HG02571 (cell line): Measurements from ENCODE around the gene CIRBP.
"Not testable (repeated sequence)": the region's sequence is repeated elsewhere in the genome, so short reads cannot be mapped to it uniquely, and the experiment has no call there.

Experiments used
- ATAC-seq: cut with Tn5 transposase; IDR thresholded peaks from one replicate; pipeline ENCODE4 v1.9.1; 2021; ENCODE audit warnings: mild to moderate bottlenecking, moderate library complexity; ENCODE audit not compliant: unreplicated experiment

Gene CIRBP

GRCh38 chr19:1289686-1290025 is 20.5 kb downstream of the CIRBP start:
- ATAC-seq: no peak

GRCh38 chr19:1290196-1290702 is 21.1 kb downstream of the CIRBP start:
- ATAC-seq: no peak

GRCh38 chr19:1290703-1291651 is 21.8 kb downstream of the CIRBP start:
- no peak for ATAC-seq

- ATAC-seq: no peak
Observed at GRCh38 chr19:1291761-1292418, 22.8 kb downstream of the CIRBP start.

GRCh38 chr19:1292419-1293151 is 23.5 kb downstream of the CIRBP start:
- ATAC-seq: no peak

- ATAC-seq: no peak
Observed at GRCh38 chr19:1293782-1294604, 24.9 kb downstream of the CIRBP start.

GRCh38 chr19:1294688-1295087 is 25.6 kb downstream of the CIRBP start:
- ATAC-seq: no peak

- ATAC-seq: no peak
Observed at GRCh38 chr19:1295169-1296012, 26.3 kb downstream of the CIRBP start.

- ATAC-seq: no peak
Observed at GRCh38 chr19:1296078-1296477, 26.9 kb downstream of the CIRBP start.

- no peak for ATAC-seq
Observed at GRCh38 chr19:1296575-1297271, 27.6 kb downstream of the CIRBP start.

GRCh38 chr19:1298235-1298634 is 29.1 kb downstream of the CIRBP start:
- no peak for ATAC-seq

- ATAC-seq: no peak
Observed at GRCh38 chr19:1299801-1300200, 30.7 kb downstream of the CIRBP start.

- ATAC-seq: no peak
Observed at GRCh38 chr19:1300744-1301490, 31.8 kb downstream of the CIRBP start.

- no peak for ATAC-seq
Observed at GRCh38 chr19:1302533-1303239, 33.6 kb downstream of the CIRBP start.

- ATAC-seq: no peak
Observed at GRCh38 chr19:1304197-1304924, 35.2 kb downstream of the CIRBP start.

- not testable (repeated sequence) for ATAC-seq
Observed at GRCh38 chr19:1305354-1305753, 36.2 kb downstream of the CIRBP start.

GRCh38 chr19:1307320-1307719 is 38.2 kb downstream of the CIRBP start:
- ATAC-seq: no peak
